DND-41 (cell line): ENCODE results near the gene WNT9A.
"Not testable (repeated sequence)": the region's sequence is repeated elsewhere in the genome, so short reads cannot be mapped to it uniquely, and the experiment has no call there.

Source experiments
- ATAC-seq: fragments of 200-7000 bp; cut with Tn5 transposase; 3 replicates; pipeline ENCODE4 v1.9.1; 2021; ENCODE audit warnings: low read depth; ENCODE audit not compliant: insufficient read depth
- DNase-seq: peaks from one replicate; pipeline ENCODE4 v3.0.0-alpha.2; 2020
- H2AFZ ChIP-seq: 2 replicates; pipeline ENCODE4 v1.6.0; 2012; ENCODE audit warnings: low read depth, low read length
- H3K27ac ChIP-seq: 2 replicates; pipeline ENCODE4 v1.5.1; 2012; ENCODE audit warnings: low read length, inconsistent platforms
- H3K27me3 ChIP-seq: fragments of 200-600 bp; sonication (generic); 2 replicates; pipeline ENCODE4 v1.6.0; 2012; ENCODE audit warnings: low read length, mild to moderate bottlenecking, inconsistent platforms; ENCODE audit not compliant: insufficient read depth, poor library complexity
- H3K36me3 ChIP-seq: 2 replicates; pipeline ENCODE4 v1.5.1; 2012; ENCODE audit warnings: low read length, inconsistent platforms; ENCODE audit not compliant: insufficient read depth
- H3K4me1 ChIP-seq: 2 replicates; pipeline ENCODE4 v1.5.1; 2012; ENCODE audit warnings: mild to moderate bottlenecking, low read length; ENCODE audit not compliant: insufficient read depth
- H3K4me2 ChIP-seq: 2 replicates; pipeline ENCODE4 v1.6.0; 2012; ENCODE audit warnings: mild to moderate bottlenecking, moderate library complexity, low read length, inconsistent platforms; ENCODE audit not compliant: insufficient read depth
- H3K4me3 ChIP-seq, 2 experiments: fragments of 200-600 bp in 1 of 2; shearing (Covaris generic) in 1 of 2; 2 replicates each; pipeline ENCODE4 v1.5.1; 2012 to 2016; ENCODE audit warnings: inconsistent platforms in 2 of 2, low read length in 2 of 2, mild to moderate bottlenecking in 2 of 2, low read depth in 1 of 2, moderate library complexity in 1 of 2
- H3K79me2 ChIP-seq: 2 replicates; pipeline ENCODE4 v1.6.0; 2012; ENCODE audit warnings: low read length, inconsistent platforms; ENCODE audit not compliant: insufficient read depth
- H3K9ac ChIP-seq: 2 replicates; pipeline ENCODE4 v1.6.0; 2012; ENCODE audit warnings: low read depth, mild to moderate bottlenecking, inconsistent platforms, low read length, moderate library complexity
- H3K9me3 ChIP-seq: 2 replicates; pipeline ENCODE4 v1.5.1; 2012; ENCODE audit warnings: low read length, moderate library complexity, mild to moderate bottlenecking, inconsistent platforms; ENCODE audit not compliant: insufficient read depth, severe bottlenecking
- H4K20me1 ChIP-seq: 2 replicates; pipeline ENCODE4 v1.6.0; 2012; ENCODE audit warnings: low read length; ENCODE audit not compliant: insufficient read depth
- CTCF ChIP-seq: IDR thresholded peaks from 2 replicates; pipeline ENCODE4 v1.5.1; 2012; ENCODE audit warnings: borderline replicate concordance, low read length, moderate library complexity, mild to moderate bottlenecking; ENCODE audit not compliant: poor library complexity, severe bottlenecking; ENCODE audit errors: extremely low read depth
- EZH2 ChIP-seq: IDR thresholded peaks from 3 replicates; pipeline ENCODE4 v1.6.1; 2012; ENCODE audit warnings: borderline replicate concordance, low read depth, mild to moderate bottlenecking, moderate library complexity, low read length, inconsistent platforms; ENCODE audit not compliant: severe bottlenecking

WNT9A gene

DNA sequence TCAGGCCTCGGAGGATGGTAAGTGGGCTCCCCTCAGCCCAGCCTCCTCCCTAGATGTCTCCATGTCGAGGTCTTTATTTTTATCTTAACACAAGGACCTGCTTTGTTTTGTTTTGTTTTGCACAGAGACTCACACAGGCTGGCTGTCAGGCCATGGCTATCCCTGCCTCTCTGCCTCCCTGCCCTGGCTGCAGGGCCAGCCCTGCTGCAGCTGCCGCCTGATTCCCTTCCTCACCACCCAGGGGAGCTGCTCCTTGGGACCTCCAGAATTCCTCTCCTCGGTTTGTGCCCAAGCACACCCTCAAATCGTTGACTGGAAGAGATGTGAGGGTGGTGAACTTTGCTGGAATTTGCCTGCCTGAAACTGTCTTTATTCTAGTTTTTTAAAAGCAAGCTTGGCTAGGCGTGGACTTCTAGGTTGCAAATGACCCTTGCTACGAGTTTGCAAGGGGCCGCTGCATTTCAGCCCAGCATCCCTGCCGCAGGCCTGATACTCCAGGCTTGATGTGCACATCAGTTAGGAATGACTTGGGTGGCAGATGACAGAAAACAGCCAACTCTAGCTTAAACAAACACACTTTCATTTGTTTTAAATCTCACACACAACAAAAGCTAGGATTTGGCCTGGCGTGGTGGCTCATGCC lies 37.1 kb downstream of the WNT9A start:
- Histone ChIP-seq H4K20me1 (no peaks in the 10 kb centered on the region), H3K9me3 (no peaks in the 10 kb centered on the region), H3K4me3 (no peak overlapping the region), H3K9ac (no peak overlapping the region), H3K27ac (no peak overlapping the region), H3K79me2 (no peaks in the 10 kb centered on the region), H3K27me3 (peaks cover 3% of the 10 kb centered on the region), H3K4me2 (no peak overlapping the region), H2AFZ (no peak overlapping the region), H3K4me1 (no peaks in the 10 kb centered on the region), H3K36me3 (no peaks in the 10 kb centered on the region)
- DNase-seq (no peak), ATAC-seq (no peak)
- no peak for TF ChIP-seq EZH2
- no peak for TF ChIP-seq CTCF

DNA sequence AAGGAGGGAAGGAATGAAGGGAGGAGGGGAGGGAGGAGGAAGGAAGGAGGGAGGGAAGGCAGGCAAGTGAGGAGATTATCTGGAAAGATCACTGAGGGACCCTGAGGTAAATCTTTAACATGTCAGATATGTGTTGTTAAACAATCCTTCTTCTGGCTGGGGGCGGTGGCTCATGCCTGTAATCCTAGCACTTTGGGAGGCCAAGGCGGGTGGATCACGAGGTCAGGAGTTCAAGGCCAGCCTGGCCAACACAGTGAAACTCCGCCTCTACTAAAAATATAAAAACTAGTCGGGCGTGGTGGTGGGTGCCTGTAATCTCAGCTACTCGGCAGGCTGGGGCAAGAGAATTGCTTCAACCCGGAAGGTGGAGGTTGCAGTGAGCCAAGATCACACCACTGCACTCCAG lies 37.8 kb downstream of the WNT9A start:
- H3K4me3 ChIP-seq, ATAC-seq, DNase-seq, H3K4me1 ChIP-seq, H3K9me3 ChIP-seq, H4K20me1 ChIP-seq, H3K36me3 ChIP-seq, H3K27me3 ChIP-seq, H3K79me2 ChIP-seq, H3K27ac ChIP-seq, H3K4me2 ChIP-seq, H2AFZ ChIP-seq, H3K9ac ChIP-seq: not testable (repeated sequence)

GRCh38 chr1:227909188-227909587 lies 38.5 kb downstream of the WNT9A start:
- Histone ChIP-seq H3K79me2 (no peaks in the 10 kb centered on the region), H3K27ac (no peak overlapping the region), H3K9ac (no peak overlapping the region), H3K27me3 (peaks cover 3% of the 10 kb centered on the region), H3K9me3 (no peaks in the 10 kb centered on the region), H4K20me1 (no peaks in the 10 kb centered on the region), H3K4me3 (no peak overlapping the region), H3K36me3 (no peaks in the 10 kb centered on the region), H3K4me1 (no peaks in the 10 kb centered on the region), H3K4me2 (no peak overlapping the region), H2AFZ (no peak overlapping the region)
- ATAC-seq (no peak), DNase-seq (no peak)
- TF ChIP-seq CTCF (no peak), EZH2 (no peak)

DNA sequence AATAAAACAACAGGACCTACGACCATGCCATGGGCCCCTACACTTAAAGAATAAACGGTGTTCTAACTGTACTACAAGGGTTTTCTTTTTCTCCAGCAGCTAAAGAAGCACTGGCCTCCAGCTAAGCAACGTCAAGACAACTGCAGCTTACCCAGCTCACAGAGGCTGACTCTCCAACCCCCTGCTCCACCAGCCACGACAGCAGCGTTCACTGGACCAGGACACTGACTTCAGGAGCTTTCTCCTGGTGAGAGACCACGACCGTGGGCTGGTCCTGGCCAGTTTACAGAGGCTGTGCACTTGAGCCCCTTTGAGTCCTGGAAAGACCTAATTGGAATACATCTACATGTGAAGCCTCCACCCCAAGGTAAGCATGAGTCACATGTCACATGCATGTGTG lies 39.4 kb downstream of the WNT9A start:
- no peaks in the 10 kb centered on the region for H4K20me1 ChIP-seq
- no peak overlapping the region for H3K27ac ChIP-seq
- H3K4me1 ChIP-seq, result no peaks in the 10 kb centered on the region
- TF ChIP-seq EZH2 (no peak), CTCF (no peak)
- no peak overlapping the region for H3K9ac ChIP-seq
- H2AFZ ChIP-seq, result no peak overlapping the region
- H3K79me2 ChIP-seq, result no peaks in the 10 kb centered on the region
- H3K4me3 ChIP-seq, result no peak overlapping the region
- no peak for ATAC-seq
- H3K4me2 ChIP-seq, result no peak overlapping the region
- no peaks in the 10 kb centered on the region for H3K9me3 ChIP-seq
- no peaks in the 10 kb centered on the region for H3K36me3 ChIP-seq
- H3K27me3 ChIP-seq, result peaks cover 3% of the 10 kb centered on the region
- DNase-seq, result no peak
